K562 (cell line): Measurements from ENCODE around the gene COL1A1. TPM values are rescaled to one million over a fixed set of nuclear protein-coding genes. Genes with fewer than 3 reads are reported as not detected.
A peak's percentile ranks its signal among the peaks of the same experiment; 100 is the strongest.

Experiments
- BHLHE40 ChIP-seq: IDR thresholded peaks from 2 replicates; pipeline ENCODE4 v1.6.1; 2011; ENCODE audit warnings: low read length, improper control_type of control experiment
- BRF2 ChIP-seq: IDR thresholded peaks from 3 replicates; pipeline ENCODE4 v1.6.1; 2011; ENCODE audit warnings: borderline replicate concordance, mild to moderate bottlenecking; ENCODE audit not compliant: insufficient read length, insufficient read depth
- FOXA3 ChIP-seq, 2 experiments: fragments of 450-650 bp in 1 of 2; sonication (generic) in 1 of 2; formaldehyde crosslinking; IDR thresholded peaks in 1 of 2; conservative IDR thresholded peaks in 1 of 2; 2 replicates each; pipeline versions ENCODE4 v1.4.0 to v1.8.0; 2020 to 2022; ENCODE audit warnings: mild to moderate bottlenecking in 2 of 2, missing genetic modification reagents in 1 of 2
- FOXM1 ChIP-seq, 2 experiments: fragments of 450-650 bp in 1 of 2; sonication (generic) in 1 of 2; formaldehyde crosslinking in 1 of 2; IDR thresholded peaks; 2 replicates each; pipeline versions ENCODE4 v1.6.1 to v1.9.0; 2017 to 2022; ENCODE audit warnings: low read depth in 2 of 2, mild to moderate bottlenecking in 2 of 2, missing genetic modification reagents in 1 of 2, moderate library complexity in 1 of 2
- ILK ChIP-seq: fragments of 450-650 bp; IDR thresholded peaks from 2 replicates; pipeline ENCODE4 v1.6.1; 2016; ENCODE audit warnings: missing genetic modification characterization, low read depth, mild to moderate bottlenecking, missing compliant biosample characterization, moderate library complexity, borderline replicate concordance
- NCOA2 ChIP-seq, 2 experiments: fragments of 450-650 bp; IDR thresholded peaks; 2 replicates each; pipeline ENCODE4 v1.6.1; 2018; ENCODE audit warnings: mild to moderate bottlenecking in 2 of 2, moderate library complexity in 1 of 2; ENCODE audit not compliant: partially characterized antibody in 2 of 2
- SAP30 ChIP-seq: fragments of 200-600 bp; sonication (generic); IDR thresholded peaks from 2 replicates; pipeline ENCODE4 v1.6.1; 2012; ENCODE audit warnings: borderline replicate concordance, low read depth, mild to moderate bottlenecking, moderate library complexity, low read length, control low read depth, inconsistent platforms; ENCODE audit not compliant: insufficient read depth, poor library complexity, severe bottlenecking
- SREBF1 ChIP-seq: fragments of 150-350 bp; IDR thresholded peaks from 2 replicates; pipeline ENCODE4 v1.6.1; 2014; ENCODE audit warnings: antibody characterized with exemption, low read depth, low read length, borderline replicate concordance
- SREBF2 ChIP-seq: sonication (generic); formaldehyde crosslinking; IDR thresholded peaks from 2 replicates; pipeline ENCODE4 v1.4.0; 2020; ENCODE audit warnings: mild to moderate bottlenecking, missing genetic modification reagents
- ZBTB11 ChIP-seq, 3 experiments: fragments of 200-800 bp in 1 of 3; fragments of 250-450 bp in 1 of 3; fragments of 450-650 bp in 1 of 3; sonication (Bioruptor Pico) in 1 of 3; sonication (Bioruptor generic) in 1 of 3; formaldehyde crosslinking in 1 of 3; IDR thresholded peaks; 2 replicates each; pipeline versions ENCODE4 v1.6.1 to v1.8.0; 2016 to 2022; ENCODE audit warnings: mild to moderate bottlenecking in 2 of 3, missing genetic modification characterization in 2 of 3, missing compliant biosample characterization in 1 of 3, moderate library complexity in 1 of 3
- ZNF146 ChIP-seq: IDR thresholded peaks from one replicate; pipeline ENCODE4 v1.6.1; 2018; ENCODE audit warnings: missing compliant biosample characterization; ENCODE audit not compliant: unreplicated experiment
- polyA plus RNA-seq, 8 experiments: library from polyadenylated mRNA; depleted of rRNA in 4 of 8; stranded (reverse) in 5 of 8; unstranded in 3 of 8; fragments of >200 nt; fragmentation: Nextera tagmentation in 2 of 8; fragmentation: Illumina TruSeq in 1 of 8; extraction: Ambion mirVana in 2 of 8; extraction: Trizol in 1 of 8; gene quantifications; 2 replicates each; pipeline versions ENCODE4 v1.2.1 to v1.2.3, GENCODE V29; 2011 to 2014; ENCODE audit warnings: inconsistent platforms in 1 of 8, missing spikeins in 1 of 8
- total RNA-seq, 7 experiments: library from RNA; depleted of rRNA in 6 of 7; stranded (reverse); fragments of >200 nt in 6 of 7; fragmentation: Illumina TruSeq in 2 of 7; extraction: Trizol in 2 of 7; gene quantifications; 2 replicates each; pipeline versions ENCODE4 v1.2.1 to v1.2.3, GENCODE V29; 2011 to 2021; ENCODE audit warnings: low replicate concordance in 1 of 7
- TF ChIP-seq, protein P1 (sequence below): fragments of 450-650 bp; formaldehyde crosslinking; IDR thresholded peaks from 2 replicates; pipeline ENCODE4 v1.4.0; 2020; ENCODE audit warnings: mild to moderate bottlenecking
- TF ChIP-seq, protein P2 (sequence below): fragments of 250-450 bp; sonication (Bioruptor Pico); IDR thresholded peaks from 2 replicates; pipeline ENCODE4 v1.5.0; 2021; ENCODE audit warnings: mild to moderate bottlenecking, borderline replicate concordance

COL1A1 gene
- total and polyA plus RNA-seq, 9 of the 15 experiments (the other 6 are each of a cell fraction or from before 2014, with no cell fraction given), result 0.04 to 3.4 (median 0.18) TPM

DNA sequence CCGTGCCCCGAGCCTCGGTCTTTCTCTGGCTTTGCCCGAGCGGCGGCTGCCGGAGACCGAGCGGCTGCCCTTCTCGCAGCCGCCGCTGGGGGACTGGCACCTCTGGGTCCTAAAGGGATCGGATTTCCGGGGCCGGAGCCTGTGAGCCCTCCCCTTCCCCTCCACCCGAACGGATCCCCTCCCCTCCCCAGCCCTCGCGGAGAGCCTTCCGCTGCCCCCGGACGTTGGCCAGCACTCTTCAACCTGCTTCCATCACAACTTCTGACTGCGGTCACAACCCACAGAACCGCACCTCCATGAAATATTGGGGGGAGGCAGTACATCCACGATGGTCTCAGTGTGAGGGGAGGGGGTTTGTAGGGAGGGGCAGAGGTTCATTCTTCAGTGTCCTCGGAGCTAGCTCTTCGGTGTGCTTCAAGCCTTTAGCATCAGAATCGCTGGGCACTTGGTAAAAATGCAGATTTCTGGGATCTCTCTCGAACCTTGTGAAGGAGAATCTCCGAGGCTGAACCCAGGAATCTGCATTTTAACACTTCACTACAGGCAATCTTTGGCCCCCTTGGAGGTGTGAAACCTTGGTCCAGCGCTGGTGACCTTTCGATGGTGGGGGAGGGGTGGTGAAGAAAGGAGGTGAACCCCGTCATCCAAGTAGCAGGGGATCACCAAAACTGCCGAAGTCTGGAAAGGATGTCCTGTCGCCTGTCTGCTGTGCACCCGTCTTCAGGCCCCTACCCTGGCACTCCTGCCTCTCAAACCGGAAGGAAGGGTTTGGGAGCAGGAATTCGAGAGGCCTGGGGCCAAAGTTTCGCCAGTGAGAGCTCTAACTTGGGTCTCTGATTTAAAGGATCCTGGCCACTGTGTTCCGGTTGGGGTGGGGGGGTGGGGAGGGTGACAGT, 50.1 kb downstream of the COL1A1 start (continued):
- peak; percentile 36 to 75 (median 61); a peak in 3 of 6 replicates for TF ChIP-seq ZBTB11 (CRISPR knock-in tag; IDR thresholded peaks at IDR 0.05)
- TF ChIP-seq, protein P1, sequence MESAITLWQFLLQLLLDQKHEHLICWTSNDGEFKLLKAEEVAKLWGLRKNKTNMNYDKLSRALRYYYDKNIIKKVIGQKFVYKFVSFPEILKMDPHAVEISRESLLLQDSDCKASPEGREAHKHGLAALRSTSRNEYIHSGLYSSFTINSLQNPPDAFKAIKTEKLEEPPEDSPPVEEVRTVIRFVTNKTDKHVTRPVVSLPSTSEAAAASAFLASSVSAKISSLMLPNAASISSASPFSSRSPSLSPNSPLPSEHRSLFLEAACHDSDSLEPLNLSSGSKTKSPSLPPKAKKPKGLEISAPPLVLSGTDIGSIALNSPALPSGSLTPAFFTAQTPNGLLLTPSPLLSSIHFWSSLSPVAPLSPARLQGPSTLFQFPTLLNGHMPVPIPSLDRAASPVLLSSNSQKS, result no peak
- no peak for TF ChIP-seq SAP30
- TF ChIP-seq FOXA3 (CRISPR knock-in tag; conservative IDR thresholded peaks at IDR 0.05 in 1 of 2, IDR thresholded peaks at IDR 0.05 in 1 of 2), result no peak
- TF ChIP-seq BRF2, result no peak
- TF ChIP-seq, protein P2, sequence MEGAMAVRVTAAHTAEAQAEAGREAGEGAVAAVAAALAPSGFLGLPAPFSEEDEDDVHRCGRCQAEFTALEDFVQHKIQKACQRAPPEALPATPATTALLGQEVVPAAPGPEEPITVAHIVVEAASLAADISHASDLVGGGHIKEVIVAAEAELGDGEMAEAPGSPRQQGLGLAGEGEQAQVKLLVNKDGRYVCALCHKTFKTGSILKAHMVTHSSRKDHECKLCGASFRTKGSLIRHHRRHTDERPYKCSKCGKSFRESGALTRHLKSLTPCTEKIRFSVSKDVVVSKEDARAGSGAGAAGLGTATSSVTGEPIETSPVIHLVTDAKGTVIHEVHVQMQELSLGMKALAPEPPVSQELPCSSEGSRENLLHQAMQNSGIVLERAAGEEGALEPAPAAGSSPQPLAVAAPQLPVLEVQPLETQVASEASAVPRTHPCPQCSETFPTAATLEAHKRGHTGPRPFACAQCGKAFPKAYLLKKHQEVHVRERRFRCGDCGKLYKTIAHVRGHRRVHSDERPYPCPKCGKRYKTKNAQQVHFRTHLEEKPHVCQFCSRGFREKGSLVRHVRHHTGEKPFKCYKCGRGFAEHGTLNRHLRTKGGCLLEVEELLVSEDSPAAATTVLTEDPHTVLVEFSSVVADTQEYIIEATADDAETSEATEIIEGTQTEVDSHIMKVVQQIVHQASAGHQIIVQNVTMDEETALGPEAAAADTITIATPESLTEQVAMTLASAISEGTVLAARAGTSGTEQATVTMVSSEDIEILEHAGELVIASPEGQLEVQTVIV (CRISPR knock-in tag), result no peak
- peak; percentile 28; the same call in 1 of the 2 replicates for TF ChIP-seq FOXM1 (IDR thresholded peaks at IDR 0.05; ENCODE audit: low read depth)
- no peak for TF ChIP-seq FOXM1 (CRISPR knock-in tag; IDR thresholded peaks at IDR 0.05; ENCODE audit: low read depth)
- no peak for TF ChIP-seq ZNF146 (CRISPR knock-in tag)
- TF ChIP-seq BHLHE40, result no peak
- TF ChIP-seq NCOA2 (IDR thresholded peaks at IDR 0.05; ENCODE audit: partially characterized antibody in 2 of 2), result no peak
- no peak for TF ChIP-seq ILK (tag)
- TF ChIP-seq SREBF2, result no peak
- no peak for TF ChIP-seq SREBF1
